Measurements from ENCODE around the gene ZNF563.

- TF ChIP-seq E2F6 (IDR thresholded peaks at IDR 0.05; ENCODE audit: borderline replicate concordance, low read depth): no peak
- no peak for TF ChIP-seq CTCF (IDR thresholded peaks at IDR 0.05)
- TF ChIP-seq ESRRA (IDR thresholded peaks at IDR 0.05; ENCODE audit: borderline replicate concordance, low read length): no peak
- TF ChIP-seq POLR2A (IDR thresholded peaks at IDR 0.05; ENCODE audit: low read length): no peak
- TF ChIP-seq RCOR1 (IDR thresholded peaks at IDR 0.05; ENCODE audit: low read depth, low read length): no peak
- TF ChIP-seq PHF8 (IDR thresholded peaks at IDR 0.05; ENCODE audit: borderline replicate concordance, low read depth): no peak
- no peak for TF ChIP-seq REST (IDR thresholded peaks at IDR 0.05)
- no peak for TF ChIP-seq RNF2 (IDR thresholded peaks at IDR 0.05; ENCODE audit: borderline replicate concordance, low read depth)
- TF ChIP-seq EP300 (IDR thresholded peaks at IDR 0.05): no peak
- no peak for TF ChIP-seq USF2 (IDR thresholded peaks at IDR 0.05)
- TF ChIP-seq BCL3 (IDR thresholded peaks at IDR 0.05): no peak
- no peak for TF ChIP-seq ZSCAN20 (CRISPR knock-in tag; IDR thresholded peaks at IDR 0.05)
- TF ChIP-seq KDM1A (IDR thresholded peaks at IDR 0.05; ENCODE audit: low read depth): no peak
- TF ChIP-seq CEBPB (IDR thresholded peaks at IDR 0.05): no peak
Observed at GRCh38 chr19:12284226-12284625, 49.2 kb downstream of the ZNF563 start.

Data from A549 (cell line).